ENCODE data around the gene GRWD1. TPM values are rescaled to one million over a fixed set of nuclear protein-coding genes. Genes with fewer than 3 reads are reported as not detected.

The GRWD1 gene
- total RNA-seq, 1 donor from 2014 or later, result 41.4 TPM

- DNase-seq, result no peak
Measured at GRCh38 chr19:48461651-48461981, 15.8 kb downstream of the GRWD1 start.

DNA sequence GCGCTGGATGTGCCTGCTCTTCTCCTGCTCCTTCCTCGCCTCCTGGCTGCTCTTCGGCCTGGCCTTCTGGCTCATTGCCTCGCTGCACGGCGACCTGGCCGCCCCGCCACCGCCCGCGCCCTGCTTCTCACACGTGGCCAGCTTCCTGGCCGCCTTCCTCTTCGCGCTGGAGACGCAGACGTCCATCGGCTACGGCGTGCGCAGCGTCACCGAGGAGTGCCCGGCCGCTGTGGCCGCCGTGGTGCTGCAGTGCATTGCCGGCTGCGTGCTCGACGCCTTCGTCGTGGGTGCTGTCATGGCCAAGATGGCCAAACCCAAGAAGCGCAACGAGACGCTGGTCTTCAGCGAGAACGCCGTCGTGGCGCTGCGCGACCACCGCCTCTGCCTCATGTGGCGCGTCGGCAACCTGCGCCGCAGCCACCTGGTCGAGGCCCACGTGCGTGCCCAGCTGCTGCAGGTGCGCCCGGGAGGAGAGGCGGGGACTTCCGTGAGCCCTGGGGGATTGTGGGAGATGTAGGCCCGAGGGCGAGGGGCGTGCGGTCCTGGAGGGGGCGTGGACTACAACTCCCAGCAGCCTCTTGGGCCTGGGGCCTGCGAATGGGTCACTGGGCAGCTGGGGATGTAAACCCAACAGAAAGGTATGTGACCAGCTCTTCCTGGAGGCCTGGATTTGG is 16.3 kb downstream of the GRWD1 start:
- no peak for DNase-seq

- DNase-seq, result no peak
Measured at GRCh38 chr19:48465215-48465614, 19.4 kb downstream of the GRWD1 start.

DNA sequence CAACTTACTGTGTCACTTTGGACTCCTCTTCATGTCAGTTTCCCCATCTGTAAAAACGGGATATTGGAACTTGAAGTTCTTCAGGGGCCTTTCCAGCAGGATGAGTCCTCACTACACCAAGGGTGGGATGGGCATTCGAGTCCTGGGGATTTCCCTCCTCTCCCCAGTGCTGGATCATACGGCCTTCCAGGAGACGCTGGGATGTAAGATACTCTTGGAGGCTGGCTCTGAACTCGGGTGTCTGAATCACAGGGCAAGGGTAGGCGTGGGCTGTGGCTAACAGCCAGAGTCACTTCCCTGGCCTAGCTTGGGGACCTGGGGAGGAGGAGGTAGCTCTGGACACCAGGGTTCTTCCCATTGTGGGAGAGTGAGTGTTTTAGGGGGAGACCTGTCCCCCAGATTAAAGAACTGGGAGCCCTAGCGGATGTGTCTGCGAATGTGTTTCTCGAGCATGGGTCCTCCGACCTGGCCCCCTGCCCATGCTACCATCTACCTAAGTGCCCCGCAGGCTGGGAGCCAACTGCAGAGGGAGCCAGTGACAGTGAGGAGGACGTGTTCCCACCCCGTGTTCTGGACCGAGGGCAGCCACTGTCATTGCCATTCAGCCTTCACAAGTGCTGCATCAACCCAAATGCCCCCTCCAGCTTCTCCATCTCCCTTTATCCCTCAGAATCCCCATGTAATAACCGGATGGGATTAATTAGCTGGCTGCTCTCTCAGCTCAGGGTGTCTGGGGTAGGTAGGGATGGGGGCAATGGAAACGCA is 21.0 kb downstream of the GRWD1 start:
- DNase-seq, result peak; percentile 30

DNA sequence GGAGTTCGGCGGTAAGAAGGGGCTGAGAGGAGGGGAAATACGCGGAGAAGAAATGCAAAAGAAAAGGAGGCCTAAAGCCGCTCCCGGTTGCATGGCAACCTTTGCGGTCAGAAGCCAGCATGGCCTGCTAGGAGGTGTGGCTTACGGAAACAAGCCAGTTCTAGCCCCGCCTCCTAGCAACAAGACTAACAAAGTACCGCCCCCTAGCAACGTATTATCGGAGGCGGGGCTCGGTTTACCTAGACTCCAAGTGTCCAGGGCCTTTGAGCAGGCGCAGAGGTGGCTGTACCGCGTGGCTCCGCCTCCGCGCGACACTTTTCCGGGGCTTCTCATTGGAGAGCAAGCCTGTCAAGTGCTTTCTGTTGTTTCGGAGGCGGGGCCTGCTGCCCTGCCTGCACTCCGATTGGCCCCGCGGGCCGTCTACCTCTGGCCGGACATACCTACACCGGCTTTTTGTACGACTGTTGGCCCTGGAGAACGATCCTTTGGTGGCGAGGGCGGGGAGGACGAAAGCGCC is 23.0 kb downstream of the GRWD1 start:
- DNase-seq, result peak; percentile 100

DNA sequence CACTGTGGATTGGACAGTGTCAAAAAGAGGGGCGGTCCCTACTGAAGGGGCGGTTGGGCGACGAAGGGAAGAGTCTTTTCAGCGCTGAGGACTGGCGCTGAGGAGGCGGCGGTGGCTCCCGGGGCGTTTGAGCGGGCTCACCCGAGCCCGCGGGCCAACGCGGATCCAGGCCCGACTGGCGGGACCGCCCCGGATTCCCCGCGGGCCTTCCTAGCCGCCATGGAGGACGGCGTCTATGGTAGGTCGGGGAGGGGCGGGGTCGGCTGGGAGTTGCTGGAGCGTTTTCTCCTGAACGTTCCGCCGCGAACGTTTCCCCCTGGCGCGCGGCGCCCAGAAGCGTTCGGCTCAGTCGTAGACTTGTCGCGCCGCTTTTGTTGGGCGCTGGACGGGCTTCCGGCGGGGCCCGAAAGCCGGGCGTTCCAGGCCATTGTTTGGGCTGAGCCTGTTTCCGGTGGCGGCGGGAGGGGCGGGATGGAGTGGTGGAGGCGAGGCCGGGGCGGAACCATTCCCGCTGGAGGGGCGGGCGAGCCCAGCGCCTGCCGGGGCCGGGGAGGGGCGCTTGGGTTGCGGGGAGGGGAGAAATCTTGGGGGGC is 23.6 kb downstream of the GRWD1 start, which contains the start of gene CYTH2:
Gene CYTH2 (plus strand): TSS at position 81 of the 593 bp plus-strand sequence. CDS start 139 bp downstream, at position 220.
- peak; percentile 91 for DNase-seq

GRCh38 chr19:48469934-48470680 is 24.3 kb downstream of the GRWD1 start:
- DNase-seq, result no peak

GRCh38 chr19:48470856-48471255 is 25.1 kb downstream of the GRWD1 start:
- no peak for DNase-seq

GRCh38 chr19:48471836-48472235 is 26.1 kb downstream of the GRWD1 start:
- DNase-seq, result no peak

DNA sequence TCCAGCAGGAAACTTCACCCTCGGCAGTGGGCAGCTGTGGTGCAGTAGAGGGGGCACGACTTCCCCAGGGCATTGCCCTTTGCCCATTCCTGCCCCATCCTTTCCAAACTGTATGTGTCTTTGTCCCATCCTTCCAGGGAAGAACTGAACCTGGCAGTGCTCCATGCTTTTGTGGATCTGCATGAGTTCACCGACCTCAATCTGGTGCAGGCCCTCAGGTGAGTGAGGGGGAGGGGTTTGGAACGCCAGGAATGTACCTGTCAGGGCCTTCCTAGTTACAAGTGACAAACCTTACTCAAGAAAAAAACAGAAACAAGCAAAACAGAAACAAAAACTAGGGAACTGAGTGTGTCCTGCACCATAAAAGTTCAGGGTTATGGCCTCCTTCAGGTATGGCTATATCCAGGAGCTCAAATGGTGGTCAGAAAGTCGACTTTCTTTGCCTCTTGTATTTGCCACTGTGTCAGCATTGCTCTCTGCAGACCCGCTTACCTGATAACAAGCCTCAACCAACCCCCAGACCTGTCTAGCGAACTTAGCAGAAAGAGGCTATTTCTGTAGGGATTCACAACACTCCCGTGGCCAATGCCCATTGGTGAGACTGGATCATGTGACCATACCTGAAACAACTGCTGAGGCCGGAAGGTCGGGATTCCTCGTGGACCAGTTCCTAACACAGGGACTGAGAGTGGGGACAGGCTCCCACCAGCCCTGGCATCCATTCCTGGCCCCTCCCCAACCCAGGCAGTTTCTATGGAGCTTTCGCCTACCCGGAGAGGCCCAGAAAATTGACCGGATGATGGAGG is 27.6 kb downstream of the GRWD1 start:
- DNase-seq, result no peak

DNA sequence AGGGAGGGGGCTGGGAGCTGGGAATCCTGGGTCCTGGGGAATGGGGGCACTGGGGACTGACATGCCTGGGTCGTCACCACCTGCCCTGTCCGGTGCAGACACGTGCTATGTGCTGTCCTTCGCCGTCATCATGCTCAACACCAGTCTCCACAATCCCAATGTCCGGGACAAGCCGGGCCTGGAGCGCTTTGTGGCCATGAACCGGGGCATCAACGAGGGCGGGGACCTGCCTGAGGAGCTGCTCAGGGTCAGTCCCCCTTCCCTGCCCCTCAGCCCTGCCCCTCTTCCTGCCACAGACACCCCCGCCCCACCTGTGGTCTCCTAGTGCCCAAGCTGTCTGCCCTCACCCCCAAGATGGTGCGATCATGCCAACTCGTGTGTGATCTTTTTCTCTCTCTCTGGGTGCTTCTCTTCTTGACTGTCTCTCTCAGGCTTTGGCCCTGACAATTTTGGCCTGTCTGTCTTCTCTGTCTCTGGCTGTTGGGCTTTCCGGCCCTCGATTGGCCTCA is 28.4 kb downstream of the GRWD1 start:
- no peak for DNase-seq

DNA sequence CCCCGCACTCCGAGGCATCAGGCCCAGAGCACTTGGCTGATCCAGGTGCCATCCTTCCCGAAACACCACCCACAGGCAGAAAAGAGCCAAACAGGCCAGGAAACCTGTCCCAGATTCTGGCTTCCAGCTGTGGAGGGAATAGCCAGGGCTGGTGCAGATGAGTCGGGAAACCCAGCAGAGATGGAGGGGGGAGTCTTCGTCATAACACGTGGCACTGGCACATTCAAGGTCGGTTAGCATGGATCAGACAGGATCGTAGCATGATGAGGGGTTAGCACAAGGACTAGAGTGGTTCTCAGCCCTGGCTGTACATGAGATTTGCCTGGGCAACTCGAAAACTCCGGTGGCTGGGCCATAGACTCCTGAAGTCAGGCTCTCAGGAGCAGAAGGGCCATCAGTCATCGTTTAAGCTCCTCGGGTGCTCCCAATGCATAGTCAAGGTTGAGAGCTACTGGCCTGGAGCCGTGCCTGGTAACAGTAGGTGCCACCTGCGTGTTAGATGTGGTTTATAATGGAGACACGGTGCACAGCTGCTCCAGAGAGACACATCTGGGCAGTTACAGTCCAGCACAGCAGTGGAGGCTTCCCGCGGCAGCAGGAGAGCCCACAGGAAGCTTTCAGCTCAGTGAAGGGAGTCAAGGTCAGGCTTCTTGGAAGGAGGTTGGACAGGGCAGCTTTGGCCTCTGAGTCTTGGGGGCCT is 29.7 kb downstream of the GRWD1 start:
- no peak for DNase-seq

- no peak for DNase-seq
Measured at GRCh38 chr19:48476176-48476575, 30.4 kb downstream of the GRWD1 start.

DNA sequence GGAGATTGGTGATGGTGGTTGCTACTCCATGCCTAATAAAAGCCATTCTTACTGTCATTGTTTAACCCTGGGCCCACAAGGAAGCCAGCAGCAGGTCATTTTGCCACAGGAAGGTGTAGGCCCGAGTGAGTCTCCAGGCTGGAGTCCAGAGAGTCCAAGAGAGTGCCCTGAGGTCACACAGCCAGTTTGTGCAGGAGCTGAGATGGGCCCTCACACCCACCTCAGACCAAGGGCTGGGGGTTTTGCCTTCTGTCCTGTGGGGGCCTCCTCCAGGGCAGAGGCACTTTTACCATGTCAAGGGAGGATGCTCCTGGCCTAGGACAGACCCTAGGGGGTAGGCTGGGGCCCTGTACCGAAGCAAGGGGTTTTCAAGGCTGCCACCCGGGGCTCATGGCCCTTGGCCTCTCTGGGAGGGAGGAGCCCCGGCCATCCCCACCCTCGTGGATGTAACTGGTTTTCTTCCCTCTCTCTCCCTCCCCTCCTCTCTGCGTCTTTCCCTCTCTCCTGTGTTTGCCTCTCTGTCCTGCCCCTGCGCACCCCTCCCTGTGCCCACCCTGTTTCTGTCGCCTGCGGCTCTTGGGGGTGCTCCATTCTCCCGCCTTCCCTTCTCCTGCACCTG is 31.4 kb downstream of the GRWD1 start:
- DNase-seq, result no peak

DNA sequence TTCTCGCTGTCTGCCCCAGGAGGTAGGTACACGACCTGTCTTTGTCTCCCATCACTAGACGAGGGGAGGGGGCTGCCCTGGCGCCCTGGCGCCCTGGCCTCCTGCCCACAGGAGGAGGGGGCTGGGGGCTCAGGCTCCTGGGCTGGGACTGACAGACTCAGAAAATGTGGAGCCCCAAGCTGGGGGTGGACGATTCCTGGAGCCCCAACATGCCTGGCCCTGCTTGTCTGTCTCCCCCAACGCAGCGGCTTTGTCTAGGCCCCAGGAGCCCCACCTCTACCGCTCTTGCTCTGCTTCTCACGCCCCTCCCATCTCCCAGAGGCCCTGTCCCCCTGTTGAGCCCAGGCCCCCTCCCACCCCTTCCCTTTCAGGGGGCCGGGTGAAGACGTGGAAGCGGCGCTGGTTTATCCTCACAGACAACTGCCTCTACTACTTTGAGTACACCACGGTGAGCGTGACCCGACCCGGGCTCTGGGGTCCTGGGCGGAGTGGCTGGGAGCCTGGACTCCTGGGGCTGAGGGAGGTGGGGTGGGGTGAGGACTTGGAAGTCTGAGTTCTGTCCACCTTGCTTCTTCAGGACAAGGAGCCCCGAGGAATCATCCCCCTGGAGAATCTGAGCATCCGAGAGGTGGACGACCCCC is 32.0 kb downstream of the GRWD1 start:
- DNase-seq, result no peak

DNA sequence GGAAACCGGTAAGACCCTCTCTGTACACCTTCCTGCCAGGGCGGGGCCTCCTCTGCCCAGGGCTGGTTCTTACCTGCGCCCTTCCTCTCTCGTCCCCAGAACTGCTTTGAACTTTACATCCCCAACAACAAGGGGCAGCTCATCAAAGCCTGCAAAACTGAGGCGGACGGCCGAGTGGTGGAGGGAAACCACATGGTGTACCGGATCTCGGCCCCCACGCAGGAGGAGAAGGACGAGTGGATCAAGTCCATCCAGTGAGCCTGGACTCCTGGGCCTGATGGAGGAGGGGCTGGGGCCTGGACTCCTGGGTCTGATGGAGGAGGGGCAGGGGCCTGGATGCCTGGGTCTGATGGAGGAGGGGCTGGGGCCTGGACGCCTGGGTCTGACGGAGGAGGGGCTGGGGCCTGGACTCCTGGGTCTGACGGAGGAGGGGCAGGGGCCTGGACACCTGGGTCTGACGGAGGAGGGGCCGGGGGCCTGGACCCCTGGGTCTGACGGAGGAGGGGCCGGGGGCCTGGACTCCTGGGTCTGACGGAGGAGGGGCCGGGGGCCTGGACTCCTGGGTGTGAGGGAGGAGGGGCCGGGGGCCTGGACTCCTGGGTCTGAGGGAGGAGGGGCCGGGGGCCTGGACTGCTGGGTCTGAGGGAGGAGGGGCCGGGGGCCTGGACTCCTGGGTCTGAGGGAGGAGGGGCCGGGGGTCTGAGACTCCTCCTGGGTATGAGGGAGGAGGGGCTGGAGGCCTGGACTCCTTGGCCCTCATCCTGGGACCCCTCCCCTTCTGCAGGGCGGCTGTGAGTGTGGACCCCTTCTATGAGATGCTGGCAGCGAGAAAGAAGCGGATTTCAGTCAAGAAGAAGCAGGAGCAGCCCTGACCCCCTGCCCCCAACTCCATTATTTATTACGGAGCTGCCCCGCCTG is 32.8 kb downstream of the GRWD1 start:
- no peak for DNase-seq

- DNase-seq, result peak; percentile 27
Measured at GRCh38 chr19:48479686-48480085, 33.9 kb downstream of the GRWD1 start.

- peak; percentile 48 for DNase-seq
Measured at GRCh38 chr19:48480183-48480557, 34.4 kb downstream of the GRWD1 start.
